Measurements from ENCODE around the gene ZNF827.
A peak's percentile ranks its signal among the peaks of the same experiment; 100 is the strongest.

Gene ZNF827

DNA sequence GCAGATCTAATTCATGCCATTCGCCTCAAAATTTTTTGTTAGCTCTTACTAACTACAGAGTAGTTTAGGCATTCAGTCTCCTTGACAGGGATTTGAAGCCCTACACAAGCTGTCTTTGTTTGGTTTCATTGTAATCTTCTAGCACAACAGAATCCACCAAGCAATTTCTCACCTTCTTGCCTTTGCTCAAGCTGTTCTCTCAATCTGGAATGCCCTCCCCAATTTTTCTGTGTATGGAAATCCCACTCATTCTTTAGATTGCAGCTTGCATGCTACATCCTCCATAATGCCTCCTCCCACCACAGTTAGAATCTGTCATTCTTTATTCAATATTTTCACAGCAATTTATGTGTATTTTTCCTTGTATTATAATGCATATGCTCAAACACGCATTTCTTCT, 195.0 kb downstream of the ZNF827 start:
- no peak for DNase-seq

DNA sequence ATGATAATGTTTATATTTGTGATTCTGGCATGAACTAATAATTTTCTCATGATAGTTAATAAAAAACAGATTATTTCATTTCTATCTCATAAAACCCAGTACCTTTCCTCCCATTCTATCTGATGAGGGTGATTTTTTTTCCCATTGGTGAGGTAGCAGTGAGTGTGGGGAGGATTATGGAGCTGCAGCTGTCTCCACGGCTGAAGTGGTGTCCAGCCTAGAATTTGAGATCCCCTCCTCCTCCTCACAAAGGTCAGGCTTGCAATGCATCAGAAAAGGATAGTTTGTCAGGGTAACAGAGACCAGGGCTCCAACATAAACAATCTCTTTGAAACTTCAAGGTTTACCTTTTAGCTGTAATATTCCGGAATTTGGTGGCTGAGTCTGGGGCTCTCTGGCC, 197.8 kb downstream of the ZNF827 start:
- no peak for DNase-seq

- no peak for DNase-seq
These were observed 198.8 kb downstream of the ZNF827 start for GRCh38 chr4:145739845-145740244.

GRCh38 chr4:145736241-145736831, 202.3 kb downstream of the ZNF827 start:
- DNase-seq: no peak

DNA sequence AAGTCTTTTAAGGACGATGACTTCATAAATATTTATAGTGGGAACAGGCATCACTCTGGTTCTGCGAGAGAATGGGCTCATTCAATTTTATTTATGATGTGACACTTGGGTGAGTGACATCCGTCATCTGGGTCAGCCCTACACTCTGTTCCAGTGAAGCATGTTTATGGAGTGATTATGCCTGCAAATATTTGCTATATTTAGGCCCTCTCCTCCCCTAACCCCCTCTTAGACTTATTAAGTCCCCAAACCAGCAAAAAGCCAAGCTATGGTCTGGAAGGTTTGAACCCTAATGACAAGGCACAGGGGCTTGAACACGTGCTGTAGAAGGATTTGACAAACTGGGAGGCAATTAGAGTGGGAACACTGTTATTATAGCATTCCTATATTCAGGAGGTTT, 202.8 kb downstream of the ZNF827 start:
- no peak for DNase-seq

DNA sequence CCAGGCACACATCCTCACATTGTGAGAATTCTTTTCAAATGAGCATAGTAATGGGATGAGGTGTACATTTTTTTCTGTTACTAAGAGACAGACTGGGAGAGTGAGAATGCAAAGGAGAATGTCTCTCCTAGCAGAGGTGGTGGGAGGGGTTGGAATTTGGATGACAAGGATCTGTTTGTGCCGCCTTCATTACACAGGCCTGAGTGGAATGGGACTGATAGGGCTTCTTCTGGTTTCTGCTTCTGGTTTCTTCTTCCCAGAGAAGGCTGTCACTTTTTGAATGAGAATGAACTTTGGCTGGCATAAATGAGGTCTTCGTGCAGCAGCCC, 203.3 kb downstream of the ZNF827 start:
- DNase-seq: no peak

- DNase-seq: no peak
These were observed 203.9 kb downstream of the ZNF827 start for GRCh38 chr4:145734576-145735346.

- DNase-seq: no peak
These were observed 204.6 kb downstream of the ZNF827 start for GRCh38 chr4:145734031-145734430.

DNA sequence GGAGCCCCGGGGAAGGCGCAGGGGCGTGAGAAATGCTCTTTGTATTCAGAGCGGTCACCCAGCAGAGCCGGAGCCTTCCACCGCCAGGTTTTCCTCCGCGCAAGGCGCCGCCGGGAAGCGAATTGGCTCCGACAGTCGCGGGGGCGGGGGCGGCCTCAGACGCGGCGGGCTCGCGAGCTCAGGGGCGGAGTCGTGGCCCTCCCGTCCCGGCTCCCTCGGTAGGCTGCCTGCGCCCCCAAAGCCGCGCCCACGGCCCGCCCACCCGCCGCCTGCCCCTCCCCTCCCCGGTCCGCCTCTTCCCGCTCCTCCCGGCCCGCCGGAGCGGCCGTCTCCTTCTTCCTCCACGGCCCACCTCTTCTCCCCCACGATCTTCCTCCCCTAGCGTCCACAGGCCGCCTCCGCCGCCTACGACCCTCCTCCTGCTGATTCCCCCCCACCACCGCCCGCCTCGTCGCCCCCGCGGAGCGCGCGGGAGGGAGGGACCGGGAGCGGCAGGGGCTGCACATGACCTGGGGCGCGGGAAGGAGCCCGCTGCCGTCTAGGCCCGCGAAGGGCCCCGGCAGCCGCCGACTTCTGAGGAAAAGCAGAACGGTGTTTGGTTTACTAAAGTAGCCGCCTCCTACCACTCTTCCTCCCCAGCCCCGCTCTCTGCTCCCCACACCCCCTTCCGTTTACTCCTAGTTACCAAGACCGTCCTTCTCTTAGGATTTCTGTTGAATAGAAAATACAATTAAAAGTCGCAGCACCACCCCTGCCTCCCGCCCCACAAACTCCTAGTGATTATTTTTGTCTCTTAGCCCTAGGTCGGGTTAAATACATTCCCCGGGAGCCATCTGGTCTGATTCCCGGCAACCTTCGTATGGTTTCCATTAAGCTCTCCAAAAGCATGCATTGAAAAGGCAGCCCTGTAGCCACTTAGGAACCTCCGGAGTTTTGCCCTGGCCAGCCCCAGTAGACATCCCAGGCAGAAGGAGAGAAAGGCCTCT, 205.4 kb downstream of the ZNF827 start:
- peak; percentile 85 for DNase-seq

DNA sequence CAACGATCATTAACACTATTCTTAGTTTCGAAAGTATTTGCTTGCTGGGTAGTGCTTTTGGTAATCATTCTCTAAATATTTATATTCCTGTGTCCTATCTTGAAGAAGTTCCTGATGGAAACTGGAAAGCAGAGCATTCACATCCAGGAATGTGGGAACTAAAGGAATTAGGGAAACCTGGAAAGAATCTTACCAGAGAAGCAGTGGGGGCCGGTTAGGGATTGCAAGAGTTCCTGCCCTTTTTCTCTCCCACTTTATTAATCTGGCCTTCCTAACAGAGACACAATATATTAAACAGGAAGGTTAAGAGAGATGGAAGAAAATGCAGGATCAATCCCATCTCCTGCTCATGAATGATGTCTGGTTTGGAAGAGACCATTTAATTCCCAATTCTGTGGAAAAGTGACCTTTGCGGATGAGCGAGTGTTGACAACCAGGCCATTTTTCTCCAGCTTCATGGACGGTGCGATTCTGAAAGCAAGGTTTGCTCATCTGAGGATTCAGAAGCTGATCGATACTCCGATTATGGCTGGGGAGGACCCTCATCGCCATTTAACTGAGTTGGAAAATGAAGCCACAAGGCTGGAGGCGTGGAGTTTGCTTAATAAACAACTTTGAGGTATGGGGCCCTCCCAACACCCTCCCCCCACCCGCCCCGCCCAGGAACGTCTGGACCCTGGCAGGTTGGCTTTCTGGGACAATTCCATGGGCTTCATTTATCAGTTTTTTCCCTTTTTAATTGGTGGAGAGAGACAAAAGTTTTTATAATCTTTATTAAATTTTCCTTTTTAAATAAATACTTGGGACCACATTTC, 206.4 kb downstream of the ZNF827 start:
- DNase-seq: no peak

DNA sequence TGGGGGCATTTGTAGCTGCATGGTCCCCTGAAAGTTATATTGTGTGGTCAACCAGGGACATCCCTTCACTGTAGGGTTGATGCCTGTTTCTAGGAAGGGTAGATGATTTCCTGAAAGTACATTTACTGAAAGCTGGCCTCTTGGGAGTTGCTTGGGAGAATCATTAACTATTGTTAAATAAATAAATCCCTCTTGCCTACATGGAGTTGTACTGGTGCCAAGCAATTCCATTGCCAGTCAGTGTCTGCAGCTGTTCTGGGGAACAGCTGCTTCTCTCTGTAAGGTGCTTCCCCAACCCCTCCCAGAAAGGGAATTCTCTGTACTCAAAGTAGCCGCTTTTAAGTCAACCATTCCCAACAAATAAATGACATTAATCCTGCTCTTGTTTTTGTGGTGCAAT, 207.6 kb downstream of the ZNF827 start:
- no peak for DNase-seq

- DNase-seq: no peak
These were observed 208.6 kb downstream of the ZNF827 start for GRCh38 chr4:145730026-145730425.

DNA sequence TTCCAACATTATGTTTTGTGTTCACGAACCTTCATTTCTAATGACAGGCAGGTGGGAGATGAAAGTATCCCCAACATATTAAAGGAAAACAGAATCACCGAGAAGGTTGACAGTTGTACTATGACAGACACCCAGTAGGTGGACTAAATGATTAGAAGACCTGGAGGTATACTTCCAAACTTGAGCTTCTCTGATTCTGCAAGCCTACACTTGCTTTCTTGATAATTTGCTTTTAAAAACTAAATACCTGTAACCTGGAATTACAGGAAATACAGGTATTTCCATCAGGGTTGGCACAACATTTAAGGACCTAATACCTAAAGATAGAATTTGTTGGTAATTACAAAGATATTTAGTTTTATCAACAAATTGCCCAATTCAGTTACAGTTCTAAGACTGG, 215.3 kb downstream of the ZNF827 start:
- DNase-seq: no peak

GRCh38 chr4:145722561-145722960, 216.1 kb downstream of the ZNF827 start:
- DNase-seq: no peak

- DNase-seq: no peak
These were observed 218.0 kb downstream of the ZNF827 start for GRCh38 chr4:145720656-145721055.

DNA sequence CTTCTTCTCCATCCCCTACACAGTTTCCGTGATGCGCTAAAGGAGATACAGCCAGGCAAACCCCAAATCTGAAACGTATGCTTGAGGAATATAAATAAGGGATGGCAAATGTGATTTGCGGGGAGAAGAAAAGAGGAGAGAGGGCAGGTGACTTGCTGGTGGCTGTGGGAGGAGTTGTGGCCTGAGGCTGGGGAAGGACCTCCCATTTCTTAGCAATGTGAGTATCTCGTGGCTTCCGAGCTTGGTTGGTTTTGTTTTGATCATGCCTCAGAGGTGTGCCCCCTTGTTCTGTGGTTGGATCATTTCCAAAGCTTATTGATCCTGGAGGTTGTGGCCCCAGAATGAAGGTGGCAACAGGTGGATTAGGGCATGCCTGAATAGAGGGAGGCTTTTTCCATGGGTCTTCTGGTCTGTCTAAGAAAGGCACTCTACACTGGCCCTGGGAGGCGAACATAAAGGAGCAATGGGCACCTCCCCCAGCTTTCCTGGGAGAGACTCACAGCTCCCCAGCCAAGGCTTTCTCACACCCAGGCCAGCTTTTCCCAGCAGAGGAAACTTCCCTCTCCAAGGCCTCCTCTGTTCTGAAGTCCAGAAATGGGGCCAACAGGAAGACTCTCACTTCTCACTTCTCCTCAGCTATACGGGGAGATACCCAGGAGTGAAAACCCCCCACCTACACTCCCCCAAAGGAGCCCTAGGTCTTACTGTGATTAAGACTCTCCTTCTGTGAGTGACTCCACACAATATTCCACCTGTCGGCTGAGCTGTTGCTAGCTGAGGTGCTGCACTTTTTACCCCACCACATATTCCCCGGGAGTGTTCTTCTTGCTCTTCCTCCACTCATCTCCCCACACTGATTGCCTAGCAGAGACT, 218.6 kb downstream of the ZNF827 start:
- no peak for DNase-seq

DNA sequence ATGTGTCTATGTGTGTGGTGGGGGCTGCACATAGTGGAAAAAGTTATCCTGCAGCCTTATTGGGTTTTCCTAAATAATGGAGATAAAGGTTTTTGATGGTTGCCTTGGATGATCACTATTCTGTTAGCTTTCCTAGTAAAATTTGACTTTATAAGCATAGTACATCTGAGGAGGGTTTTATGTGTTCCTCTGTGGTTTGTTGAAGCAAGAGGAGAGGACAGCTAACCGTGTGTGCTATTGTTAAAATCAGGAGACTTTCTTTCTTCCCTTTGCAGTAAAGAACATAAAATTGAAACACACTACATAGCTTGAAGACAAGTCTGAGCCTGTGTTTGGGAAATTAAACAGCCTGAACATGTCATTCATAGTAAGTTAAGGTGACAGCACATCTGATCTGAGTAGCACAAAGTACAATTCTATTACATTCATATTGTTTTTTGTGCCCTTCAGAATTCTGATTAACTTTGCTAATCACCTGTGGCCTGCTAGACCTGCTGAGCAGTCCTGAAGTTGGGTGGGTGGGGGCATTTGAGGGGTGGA, 221.9 kb downstream of the ZNF827 start:
- no peak for DNase-seq

DNA sequence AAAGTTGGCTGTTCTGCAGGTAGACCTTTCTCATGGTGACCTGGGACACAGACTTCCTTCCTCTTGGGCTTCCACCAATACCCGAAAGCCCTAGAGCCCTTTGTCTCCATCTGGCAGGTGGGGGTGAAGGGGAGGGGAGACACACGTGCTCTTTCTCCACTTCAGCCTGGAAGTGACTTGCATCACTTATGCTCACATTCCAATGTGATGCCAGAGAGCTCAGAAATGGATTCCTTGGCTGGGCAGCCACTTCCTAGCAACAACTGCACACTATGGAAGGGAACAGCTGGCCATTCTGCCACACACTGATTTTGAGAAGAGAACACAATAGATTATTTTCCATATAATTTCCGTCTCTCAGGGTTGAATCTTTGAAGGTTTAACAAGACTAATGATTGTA, 222.4 kb downstream of the ZNF827 start:
- DNase-seq: no peak

- no peak for DNase-seq
These were observed 228.8 kb downstream of the ZNF827 start for GRCh38 chr4:145709843-145710242.

- no peak for DNase-seq
These were observed 229.3 kb downstream of the ZNF827 start for GRCh38 chr4:145709336-145709735.

Data from activated T-cell treated with anti-CD3 and anti-CD28 coated beads, Interleukin-2, amount 50 U/mL, for 1 hour (primary cell).